HG03025 (cell line): ENCODE results near the gene CLDN6.
"Not testable (repeated sequence)": the region's sequence is repeated elsewhere in the genome, so short reads cannot be mapped to it uniquely, and the experiment has no call there.

Source experiments
- ATAC-seq: cut with Tn5 transposase; IDR thresholded peaks from one replicate; pipeline ENCODE4 v1.9.1; 2021; ENCODE audit warnings: mild to moderate bottlenecking, moderate library complexity; ENCODE audit not compliant: unreplicated experiment, low FRiP score

The CLDN6 gene

GRCh38 chr16:3052571-3053329, 34.8 kb upstream of the CLDN6 start:
- not testable (repeated sequence) for ATAC-seq

- no peak for ATAC-seq
These were observed 33.5 kb upstream of the CLDN6 start for GRCh38 chr16:3051494-3051893.

- ATAC-seq = no peak
These were observed 33.0 kb upstream of the CLDN6 start for GRCh38 chr16:3051009-3051408.

- no peak for ATAC-seq
These were observed 32.5 kb upstream of the CLDN6 start for GRCh38 chr16:3050487-3050886.

DNA sequence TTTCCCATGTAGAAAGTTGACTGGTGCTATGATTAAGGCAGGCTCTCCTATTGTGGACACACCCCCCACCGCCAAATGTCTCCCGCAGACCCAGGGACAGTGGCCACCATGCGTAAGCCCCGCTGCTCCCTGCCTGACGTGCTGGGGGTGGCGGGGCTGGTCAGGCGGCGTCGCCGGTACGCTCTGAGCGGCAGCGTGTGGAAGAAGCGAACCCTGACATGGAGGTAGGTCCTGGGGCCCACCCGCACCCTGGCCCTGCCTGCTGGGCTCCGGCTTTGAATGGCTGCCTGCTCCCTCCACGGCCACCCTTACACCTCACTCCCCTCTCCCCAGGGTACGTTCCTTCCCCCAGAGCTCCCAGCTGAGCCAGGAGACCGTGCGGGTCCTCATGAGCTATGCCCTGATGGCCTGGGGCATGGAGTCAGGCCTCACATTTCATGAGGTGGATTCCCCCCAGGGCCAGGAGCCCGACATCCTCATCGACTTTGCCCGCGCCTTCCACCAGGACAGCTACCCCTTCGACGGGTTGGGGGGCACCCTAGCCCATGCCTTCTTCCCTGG, 32.0 kb upstream of the CLDN6 start:
- ATAC-seq = no peak

- ATAC-seq = no peak
These were observed 29.4 kb upstream of the CLDN6 start for GRCh38 chr16:3047387-3047720.

DNA sequence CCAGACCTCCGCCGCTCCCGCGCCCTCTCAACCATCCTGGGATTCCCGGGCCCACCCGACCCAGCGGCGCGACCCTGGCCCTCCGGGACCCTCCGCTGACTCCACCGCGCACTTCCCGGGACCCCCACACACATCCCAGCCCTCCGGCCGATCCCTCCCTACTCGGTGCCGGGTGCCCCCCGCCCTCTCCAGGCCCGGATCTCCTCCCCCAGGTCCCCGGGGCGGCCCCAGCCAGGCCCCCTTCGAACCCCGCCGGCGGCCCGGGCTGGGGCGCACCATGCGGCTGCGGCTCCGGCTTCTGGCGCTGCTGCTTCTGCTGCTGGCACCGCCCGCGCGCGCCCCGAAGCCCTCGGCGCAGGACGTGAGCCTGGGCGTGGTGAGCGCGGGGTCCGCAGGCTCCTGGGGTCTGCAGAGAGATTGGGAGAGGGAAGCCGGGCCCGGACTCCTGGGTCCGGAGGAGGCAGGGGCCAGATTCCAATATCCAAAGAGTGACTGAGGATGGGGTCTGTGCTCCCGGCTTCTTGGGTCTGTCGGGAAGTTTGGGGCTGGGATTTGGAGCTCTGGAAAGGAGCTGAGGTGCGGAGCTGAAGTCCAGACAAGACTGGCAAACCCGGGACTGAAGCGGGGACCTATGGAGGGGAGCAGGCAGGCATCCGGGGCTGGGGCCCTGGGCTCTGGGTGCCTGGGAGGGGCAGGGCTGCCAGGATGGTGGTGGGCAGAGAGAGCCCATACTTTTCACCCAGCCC, 28.8 kb upstream of the CLDN6 start:
- ATAC-seq = no peak

DNA sequence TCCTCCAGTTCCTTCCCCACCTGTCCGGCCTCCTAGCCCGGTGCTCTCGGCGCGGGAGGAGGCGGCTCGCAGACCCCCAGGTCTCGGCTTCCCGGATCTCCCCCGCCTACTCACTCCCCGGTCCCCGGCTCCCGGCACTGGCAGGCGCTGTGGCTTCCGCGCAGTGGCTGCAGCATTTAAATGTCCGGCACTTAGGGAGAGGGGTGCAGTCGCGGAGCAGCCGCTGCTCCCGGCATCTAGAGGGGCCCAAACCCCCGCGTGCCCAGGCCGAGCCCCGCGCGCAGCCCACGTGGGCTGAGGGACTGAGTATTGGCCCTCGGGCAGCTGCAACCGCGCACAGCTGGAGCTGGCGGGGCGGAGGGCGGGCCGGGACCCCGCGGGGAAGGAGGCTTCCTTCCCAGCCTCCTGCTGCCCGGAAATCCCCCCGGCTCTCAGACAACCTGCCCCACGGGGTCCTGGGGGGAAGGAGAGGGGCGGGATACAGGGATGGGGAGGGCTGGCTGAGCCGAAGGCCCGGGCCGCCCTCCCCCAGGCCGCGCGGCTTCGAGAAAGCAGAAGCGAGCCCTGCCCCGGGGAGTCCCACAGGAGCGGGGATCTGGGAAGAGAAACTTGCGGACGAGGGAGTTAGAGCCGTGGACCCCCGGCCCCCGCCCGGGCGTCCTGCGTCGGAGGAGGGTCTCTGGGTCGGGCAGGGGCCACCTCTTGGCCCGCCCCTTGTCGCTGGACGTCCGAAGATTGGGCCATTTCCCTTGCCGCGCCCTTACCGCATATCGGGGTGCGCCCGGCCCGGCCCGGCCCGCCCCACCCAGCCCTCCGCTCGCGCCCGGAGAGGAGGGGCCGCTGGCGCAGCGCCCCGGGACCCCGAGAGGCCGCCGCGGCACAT, 28.0 kb upstream of the CLDN6 start, which contains the start of gene MMP25:
Gene MMP25, plus strand, starts transcription at position 804 of the 883 bp plus-strand sequence. CDS start 357 bp downstream, outside the sequence.
- ATAC-seq = no peak

DNA sequence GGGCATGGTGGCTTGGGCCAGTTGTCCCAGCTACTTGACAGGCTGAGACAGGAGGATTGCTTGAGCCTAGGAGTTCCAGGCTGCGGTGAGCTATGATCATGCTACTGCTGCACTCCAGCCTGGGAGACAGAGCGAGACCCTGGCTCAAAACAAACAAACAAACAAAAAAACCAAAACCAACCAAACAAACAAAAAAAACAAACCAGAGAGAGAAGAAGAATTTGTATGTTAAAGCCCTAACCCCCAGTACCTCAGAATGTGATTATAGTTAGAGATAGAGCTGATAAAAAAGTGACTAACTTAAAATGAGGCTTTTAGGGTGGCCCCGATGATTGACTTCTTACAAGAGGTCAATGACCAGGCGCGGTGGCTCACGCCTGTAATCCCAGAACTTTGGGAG, 26.7 kb upstream of the CLDN6 start:
- ATAC-seq = no peak

DNA sequence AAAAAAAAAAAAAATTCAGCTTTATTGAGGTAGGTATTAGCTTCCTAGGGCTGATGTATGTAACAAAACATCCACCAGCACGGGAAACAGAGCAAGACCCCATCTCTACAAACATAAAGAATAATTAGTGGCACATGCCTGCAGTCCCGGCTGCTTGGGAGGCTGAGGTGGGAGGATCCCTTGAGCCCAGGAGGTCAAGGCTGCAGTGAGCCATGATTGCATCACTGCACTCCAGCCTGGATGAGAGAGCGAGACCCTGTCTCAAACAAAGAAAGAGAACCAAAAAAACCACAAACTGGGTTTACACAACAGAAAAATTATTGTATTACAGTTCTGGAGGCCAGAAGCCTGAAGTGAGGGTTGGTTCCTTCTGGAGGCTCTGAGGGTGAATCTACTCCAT, 24.4 kb upstream of the CLDN6 start:
- no peak for ATAC-seq

- no peak for ATAC-seq
These were observed 20.9 kb upstream of the CLDN6 start for GRCh38 chr16:3038896-3039295.

DNA sequence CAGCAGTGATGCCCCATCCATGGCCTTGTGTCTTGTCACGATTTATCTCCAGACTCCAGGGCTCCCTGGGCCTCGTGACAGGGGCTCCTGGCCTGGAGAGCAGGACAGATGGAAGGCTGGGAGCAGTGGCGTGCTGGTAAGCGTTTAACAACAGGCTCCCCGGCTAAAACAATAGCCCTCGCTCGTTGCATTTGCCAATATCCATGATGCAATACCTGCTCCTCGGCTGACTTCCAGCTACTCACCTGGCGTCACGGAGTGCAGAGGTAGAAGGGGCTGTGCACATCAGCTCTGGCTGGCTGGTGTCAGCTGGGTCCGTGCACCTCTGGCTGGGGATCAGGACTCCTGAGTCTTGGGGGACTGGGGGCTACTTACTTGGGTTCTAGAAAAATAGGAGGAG, 20.3 kb upstream of the CLDN6 start:
- no peak for ATAC-seq

- no peak for ATAC-seq
These were observed 18.8 kb upstream of the CLDN6 start, which contains the start of gene BICDL2 for GRCh38 chr16:3036726-3037315. Gene BICDL2, minus strand, starts transcription at chr16:3036944. Its CDS starts 1,448 bp downstream, at chr16:3035496.

- no peak for ATAC-seq
These were observed 18.2 kb upstream of the CLDN6 start for GRCh38 chr16:3035972-3036725.

- no peak for ATAC-seq
These were observed 17.4 kb upstream of the CLDN6 start for GRCh38 chr16:3035289-3035971.

- ATAC-seq = no peak
These were observed 14.6 kb upstream of the CLDN6 start for GRCh38 chr16:3032624-3033023.

DNA sequence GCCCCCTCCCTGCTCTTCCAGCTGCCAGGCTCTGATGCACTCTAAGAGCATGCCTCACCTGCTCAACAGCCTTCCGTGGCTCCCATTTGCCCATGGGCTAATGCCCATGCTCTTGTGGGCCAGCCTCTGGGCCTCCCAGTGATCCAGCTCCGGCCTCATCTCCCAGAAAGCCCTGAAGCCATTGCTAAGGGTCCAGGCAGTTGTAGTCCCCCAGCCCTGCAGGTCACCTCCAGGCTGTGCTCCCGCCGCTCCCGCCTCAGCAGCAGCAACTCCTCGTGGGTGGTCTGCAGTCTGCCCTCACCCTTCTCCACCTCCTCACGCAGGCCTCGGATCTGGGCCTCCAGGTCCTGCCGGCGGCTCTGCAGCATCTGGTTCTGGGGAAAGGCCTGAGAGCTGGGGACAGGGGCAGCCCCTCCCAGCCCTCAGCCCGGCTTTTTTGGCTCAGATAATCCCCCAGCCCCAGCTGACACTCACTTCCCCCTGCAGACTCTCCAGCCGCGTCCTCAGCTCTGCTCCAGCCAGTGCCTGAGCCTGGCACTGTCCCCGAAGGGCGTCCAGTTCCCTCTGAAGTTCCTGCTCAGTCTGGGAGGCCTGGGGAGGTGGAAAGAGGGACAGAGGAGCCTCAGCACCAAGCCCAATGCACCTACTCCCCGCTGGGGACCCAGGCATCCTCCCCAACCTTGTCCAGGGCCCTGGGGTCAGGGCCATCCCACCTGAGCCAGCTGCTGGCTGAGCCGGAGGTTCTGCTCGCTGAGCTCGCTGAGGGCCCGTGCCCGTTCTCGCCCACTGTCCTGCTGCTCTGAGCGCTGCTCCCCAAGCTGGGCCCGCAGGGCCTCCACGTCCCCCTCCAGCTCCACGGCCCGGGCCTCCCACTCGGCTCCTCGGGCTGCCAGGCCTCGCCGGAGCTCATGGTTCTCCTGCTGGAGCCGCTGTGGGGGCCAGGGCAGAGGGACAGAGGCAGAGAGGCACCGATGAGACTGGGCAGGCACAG, 12.5 kb upstream of the CLDN6 start:
- ATAC-seq = no peak
